Adrenal gland (tissue), 5 donors: ENCODE results near the gene INS.
"Not testable (repeated sequence)": the region's sequence is repeated elsewhere in the genome, so short reads cannot be mapped to it uniquely, and the experiment has no call there.

ENCODE experiments used
- CTCF ChIP-seq, 6 experiments: fragments of 450-650 bp in 4 of 6; fragments of 200-600 bp in 2 of 6; sonication (generic) in 1 of 6; IDR thresholded peaks; 1 replicate in 5 of 6; 2 replicates in 1 of 6; pipeline versions ENCODE4 v1.5.1 to v1.8.0; 2016 to 2021; ENCODE audit warnings: antibody characterized with exemption in 6 of 6, mild to moderate bottlenecking in 2 of 6, moderate library complexity in 1 of 6
- POLR2A ChIP-seq, 2 donors: fragments of 450-650 bp; IDR thresholded peaks; one replicate each; pipeline ENCODE4 v1.6.1; 2017; ENCODE audit warnings: antibody characterized with exemption in 2 of 2, mild to moderate bottlenecking in 2 of 2, moderate library complexity in 1 of 2
- donor health status: DM: no; HTN: no; CAD: no.

- not testable (repeated sequence) for TF ChIP-seq POLR2A, CTCF (IDR thresholded peaks at IDR 0.05)
Observed at GRCh38 chr11:2178055-2178773, 17.2 kb upstream of the INS start.
